Measurements from ENCODE around the gene PGM1. TPM values are rescaled to one million over a fixed set of nuclear protein-coding genes. Genes with fewer than 3 reads are reported as not detected.
A peak's percentile ranks its signal among the peaks of the same experiment; 100 is the strongest.

Gene PGM1
- total RNA-seq, 1 donor from 2014 or later: 47.3 TPM

- peaks cover 49% of the 10 kb centered on the region for H3K36me3 Mint-ChIP-seq (ENCODE audit: low read depth)
- H3K4me1 Mint-ChIP-seq: peaks cover 4% of the 10 kb centered on the region
- peaks cover 4% of the 10 kb centered on the region for H3K9me3 Mint-ChIP-seq
Measured at GRCh38 chr1:63643926-63644325, 50.7 kb downstream of the PGM1 start.

GRCh38 chr1:63645317-63645716 lies 52.1 kb downstream of the PGM1 start:
- Mint-ChIP-seq H3K9me3 (peaks cover 4% of the 10 kb centered on the region), H3K27ac (no peak overlapping the region)

More at GRCh38 chr1:63643926-63644325, 50.7 kb downstream of the PGM1 start:
- intact Hi-C loops (cut with micrococcal nuclease): no loop called here
- H3K4me3 Mint-ChIP-seq: no peak overlapping the region
- DNase-seq: no peak
- no peaks in the 10 kb centered on the region for H3K27me3 Mint-ChIP-seq
- no peak overlapping the region for H3K27ac Mint-ChIP-seq

GRCh38 chr1:63648689-63649088 lies 55.5 kb downstream of the PGM1 start:
- Mint-ChIP-seq H3K4me3 (no peak overlapping the region), H3K36me3 (ENCODE audit: low read depth) (peaks cover 46% of the 10 kb centered on the region), H3K27me3 (no peaks in the 10 kb centered on the region), H3K27ac (no peak overlapping the region), H3K4me1 (peaks cover 32% of the 10 kb centered on the region), H3K9me3 (peaks cover 4% of the 10 kb centered on the region)
- intact Hi-C loops (cut with micrococcal nuclease): no loop called here
- no peak for DNase-seq

More at GRCh38 chr1:63645317-63645716, 52.1 kb downstream of the PGM1 start:
- H3K27me3 Mint-ChIP-seq: no peaks in the 10 kb centered on the region
- peaks cover 43% of the 10 kb centered on the region for H3K36me3 Mint-ChIP-seq (ENCODE audit: low read depth)
- intact Hi-C loops (cut with micrococcal nuclease): no loop called here
- peaks cover 7% of the 10 kb centered on the region for H3K4me1 Mint-ChIP-seq
- DNase-seq: no peak
- no peak overlapping the region for H3K4me3 Mint-ChIP-seq

- H3K9me3 Mint-ChIP-seq: peaks cover 4% of the 10 kb centered on the region
- peaks cover 29% of the 10 kb centered on the region for H3K4me1 Mint-ChIP-seq
- peak; percentile 84 for DNase-seq
- peak overlapping the region; percentile 90 for H3K27ac Mint-ChIP-seq
- no peaks in the 10 kb centered on the region for H3K27me3 Mint-ChIP-seq
- H3K4me3 Mint-ChIP-seq: peak overlapping the region; percentile 64
- intact Hi-C loops (cut with micrococcal nuclease): no loop called here
- H3K36me3 Mint-ChIP-seq (ENCODE audit: low read depth): peaks cover 55% of the 10 kb centered on the region
Measured at GRCh38 chr1:63651161-63651701, 58.0 kb downstream of the PGM1 start.

GRCh38 chr1:63653976-63654375 lies 60.8 kb downstream of the PGM1 start:
- Mint-ChIP-seq H3K4me3 (no peak overlapping the region), H3K9me3 (peaks cover 12% of the 10 kb centered on the region), H3K27me3 (no peaks in the 10 kb centered on the region), H3K4me1 (peaks cover 40% of the 10 kb centered on the region), H3K27ac (no peak overlapping the region), H3K36me3 (ENCODE audit: low read depth) (peaks cover 63% of the 10 kb centered on the region)
- intact Hi-C loops (cut with micrococcal nuclease): no loop called here
- DNase-seq: no peak

- no peak for DNase-seq
- H3K9me3 Mint-ChIP-seq: peaks cover 22% of the 10 kb centered on the region
- H3K27ac Mint-ChIP-seq: no peak overlapping the region
- H3K27me3 Mint-ChIP-seq: no peaks in the 10 kb centered on the region
- peaks cover 29% of the 10 kb centered on the region for H3K4me1 Mint-ChIP-seq
- intact Hi-C loops (cut with micrococcal nuclease): no loop called here
- H3K4me3 Mint-ChIP-seq: no peak overlapping the region
- H3K36me3 Mint-ChIP-seq (ENCODE audit: low read depth): peaks cover 59% of the 10 kb centered on the region
Measured at GRCh38 chr1:63659448-63659847, 66.2 kb downstream of the PGM1 start.

GRCh38 chr1:63662056-63662836 lies 69.0 kb downstream of the PGM1 start:
- DNase-seq: no peak
- Mint-ChIP-seq H3K27ac (peak overlapping the region; percentile 45), H3K27me3 (no peaks in the 10 kb centered on the region), H3K4me1 (peaks cover 29% of the 10 kb centered on the region), H3K4me3 (no peak overlapping the region), H3K36me3 (ENCODE audit: low read depth) (peaks cover 38% of the 10 kb centered on the region), H3K9me3 (peaks cover 23% of the 10 kb centered on the region)
- intact Hi-C loops (cut with micrococcal nuclease): no loop called here

- H3K9me3 Mint-ChIP-seq: peaks cover 20% of the 10 kb centered on the region
- no peaks in the 10 kb centered on the region for H3K27me3 Mint-ChIP-seq
- peaks cover 24% of the 10 kb centered on the region for H3K4me1 Mint-ChIP-seq
- no peak for DNase-seq
- intact Hi-C loops (cut with micrococcal nuclease): no loop called here
- H3K4me3 Mint-ChIP-seq: no peak overlapping the region
- peak overlapping the region; percentile 21 for H3K27ac Mint-ChIP-seq
- peaks cover 33% of the 10 kb centered on the region for H3K36me3 Mint-ChIP-seq (ENCODE audit: low read depth)
Measured at GRCh38 chr1:63662841-63663240, 69.6 kb downstream of the PGM1 start.

GRCh38 chr1:63663301-63663700 lies 70.1 kb downstream of the PGM1 start:
- peaks cover 22% of the 10 kb centered on the region for H3K4me1 Mint-ChIP-seq
- peaks cover 20% of the 10 kb centered on the region for H3K9me3 Mint-ChIP-seq
- no peak overlapping the region for H3K27ac Mint-ChIP-seq
- no peak for DNase-seq
- intact Hi-C loops (cut with micrococcal nuclease): no loop called here
- H3K36me3 Mint-ChIP-seq (ENCODE audit: low read depth): peaks cover 30% of the 10 kb centered on the region
- no peaks in the 10 kb centered on the region for H3K27me3 Mint-ChIP-seq
- no peak overlapping the region for H3K4me3 Mint-ChIP-seq

- peaks cover 19% of the 10 kb centered on the region for H3K4me1 Mint-ChIP-seq
- H3K27me3 Mint-ChIP-seq: no peaks in the 10 kb centered on the region
- H3K36me3 Mint-ChIP-seq (ENCODE audit: low read depth): peaks cover 26% of the 10 kb centered on the region
- no peak overlapping the region for H3K27ac Mint-ChIP-seq
- H3K4me3 Mint-ChIP-seq: no peak overlapping the region
- intact Hi-C loops (cut with micrococcal nuclease): no loop called here
- DNase-seq: no peak
- H3K9me3 Mint-ChIP-seq: peaks cover 16% of the 10 kb centered on the region
Measured at GRCh38 chr1:63663873-63664272, 70.7 kb downstream of the PGM1 start.

GRCh38 chr1:63664742-63665141 lies 71.5 kb downstream of the PGM1 start:
- H3K27ac Mint-ChIP-seq: no peak overlapping the region
- DNase-seq: no peak
- no peaks in the 10 kb centered on the region for H3K27me3 Mint-ChIP-seq
- peaks cover 17% of the 10 kb centered on the region for H3K36me3 Mint-ChIP-seq (ENCODE audit: low read depth)
- H3K4me3 Mint-ChIP-seq: no peak overlapping the region
- peaks cover 10% of the 10 kb centered on the region for H3K4me1 Mint-ChIP-seq
- intact Hi-C loops (cut with micrococcal nuclease): no loop called here
- H3K9me3 Mint-ChIP-seq: peaks cover 10% of the 10 kb centered on the region

GRCh38 chr1:63665410-63665809 lies 72.2 kb downstream of the PGM1 start:
- peaks cover 6% of the 10 kb centered on the region for H3K4me1 Mint-ChIP-seq
- no peak for DNase-seq
- no peak overlapping the region for H3K27ac Mint-ChIP-seq
- peaks cover 13% of the 10 kb centered on the region for H3K36me3 Mint-ChIP-seq (ENCODE audit: low read depth)
- H3K9me3 Mint-ChIP-seq: peaks cover 10% of the 10 kb centered on the region
- H3K27me3 Mint-ChIP-seq: no peaks in the 10 kb centered on the region
- intact Hi-C loops (cut with micrococcal nuclease): no loop called here
- H3K4me3 Mint-ChIP-seq: no peak overlapping the region

- no peak overlapping the region for H3K27ac Mint-ChIP-seq
- H3K9me3 Mint-ChIP-seq: peaks cover 10% of the 10 kb centered on the region
- H3K4me3 Mint-ChIP-seq: no peak overlapping the region
- intact Hi-C loops (cut with micrococcal nuclease): no loop called here
- no peaks in the 10 kb centered on the region for H3K27me3 Mint-ChIP-seq
- H3K36me3 Mint-ChIP-seq (ENCODE audit: low read depth): peaks cover 13% of the 10 kb centered on the region
- no peak for DNase-seq
- peaks cover 6% of the 10 kb centered on the region for H3K4me1 Mint-ChIP-seq
Measured at GRCh38 chr1:63665824-63666223, 72.6 kb downstream of the PGM1 start.

GRCh38 chr1:63668298-63668697 lies 75.1 kb downstream of the PGM1 start:
- DNase-seq: no peak
- H3K9me3 Mint-ChIP-seq: peaks cover 7% of the 10 kb centered on the region
- H3K36me3 Mint-ChIP-seq (ENCODE audit: low read depth): peaks cover 4% of the 10 kb centered on the region
- H3K4me3 Mint-ChIP-seq: no peak overlapping the region
- peaks cover under 1% of the 10 kb centered on the region for H3K4me1 Mint-ChIP-seq
- no peaks in the 10 kb centered on the region for H3K27me3 Mint-ChIP-seq
- intact Hi-C loops (cut with micrococcal nuclease): no loop called here
- no peak overlapping the region for H3K27ac Mint-ChIP-seq

Measured in activated CD4-positive, alpha-beta T cell treated with anti-CD3 and anti-CD28 coated beads, Interleukin-2, amount 10 ng/mL, durations not matched to agents 24 days and 14 days (primary cell).